B cell (primary cell): Measurements from ENCODE around the gene TMEM14C.

Experiments used
- CTCF ChIP-seq: fragments of 200-600 bp; IDR thresholded peaks from one replicate; pipeline ENCODE4 v1.8.0; 2022; ENCODE audit warnings: antibody characterized with exemption, mild to moderate bottlenecking
- EZH2 ChIP-seq: IDR thresholded peaks from 2 replicates; pipeline ENCODE4 v1.6.1; 2012; ENCODE audit warnings: borderline replicate concordance, low read depth, mild to moderate bottlenecking, moderate library complexity, low read length; ENCODE audit not compliant: insufficient read depth, poor library complexity, severe bottlenecking

GRCh38 chr6:10759312-10759839 lies 36.5 kb downstream of the TMEM14C start:
- peak; percentile 63 for TF ChIP-seq CTCF
- no peak for TF ChIP-seq EZH2
